A549 treated with GW870086 at 1 μM for 4 hours (cell line): ENCODE results near the gene KRTAP13-2. TPM values are rescaled to one million over a fixed set of nuclear protein-coding genes. Genes with fewer than 3 reads are reported as not detected.

Experiments
- total RNA-seq: library from RNA; stranded (reverse); fragments of 200-300 nt; extraction: Qiagen RNA extraction; gene quantifications from 5 replicates; pipeline ENCODE4 v1.2.3, GENCODE V29; 2022; ENCODE audit warnings: low read depth

Gene KRTAP13-2, protein sequence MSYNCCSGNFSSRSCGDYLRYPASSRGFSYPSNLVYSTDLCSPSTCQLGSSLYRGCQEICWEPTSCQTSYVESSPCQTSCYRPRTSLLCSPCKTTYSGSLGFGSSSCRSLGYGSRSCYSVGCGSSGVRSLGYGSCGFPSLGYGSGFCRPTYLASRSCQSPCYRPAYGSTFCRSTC
- total RNA-seq = not detected in 5 replicates

DNA sequence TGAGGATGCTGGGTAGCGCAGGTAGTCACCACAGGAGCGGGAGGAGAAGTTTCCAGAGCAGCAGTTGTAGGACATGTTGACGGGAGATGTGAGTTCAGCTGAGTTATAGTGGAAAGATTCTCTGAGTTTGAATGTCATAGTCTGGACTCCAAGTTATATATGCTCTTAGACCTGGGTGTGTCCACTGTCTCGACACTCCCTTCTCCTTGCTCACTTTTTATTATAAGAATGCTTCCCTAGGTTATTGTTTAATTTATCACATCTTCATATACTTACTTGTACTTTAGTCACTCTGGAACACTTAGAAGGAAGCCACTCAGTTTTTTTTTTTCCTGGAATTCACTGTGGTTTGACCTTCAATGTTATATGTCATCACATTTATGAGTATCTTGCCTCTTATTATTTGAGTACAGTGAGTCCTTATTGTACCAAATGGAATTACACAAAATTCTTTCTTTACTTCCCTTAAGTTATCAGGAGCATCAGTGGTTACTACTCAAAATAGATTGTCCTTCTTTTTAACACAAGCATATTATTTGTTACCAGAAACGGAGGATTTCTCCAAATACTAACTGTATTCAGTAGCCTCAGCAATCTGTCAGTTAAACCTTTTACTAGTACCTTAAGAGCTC, at the start of gene KRTAP13-2:
TSS of gene KRTAP13-2 (minus strand) at position 133 of the 632 bp plus-strand sequence. CDS start at position 75, 58 bp downstream.

DNA sequence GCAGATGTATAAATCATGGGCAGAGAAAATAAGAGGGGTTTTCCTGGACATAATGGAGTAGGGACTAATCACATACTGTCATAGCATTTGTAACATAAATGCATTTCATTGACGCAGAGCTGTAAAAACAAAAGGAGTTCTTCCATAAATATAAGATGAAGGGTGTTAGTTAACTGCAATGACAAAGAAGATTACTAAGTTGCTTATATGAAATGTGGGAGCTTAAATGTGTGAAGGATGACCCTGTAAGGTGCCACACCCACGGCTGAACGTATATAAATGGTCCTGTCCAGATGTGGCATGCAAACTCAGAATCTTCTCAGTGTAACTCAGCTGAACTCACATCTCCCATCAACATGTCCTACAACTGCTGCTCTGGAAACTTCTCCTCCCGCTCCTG, 23.7 kb upstream of the KRTAP13-2 start, which contains the start of gene KRTAP13-1:
TSS of gene KRTAP13-1 (plus strand) at position 301 of the 400 bp plus-strand sequence. CDS start at position 357, 56 bp downstream.

DNA sequence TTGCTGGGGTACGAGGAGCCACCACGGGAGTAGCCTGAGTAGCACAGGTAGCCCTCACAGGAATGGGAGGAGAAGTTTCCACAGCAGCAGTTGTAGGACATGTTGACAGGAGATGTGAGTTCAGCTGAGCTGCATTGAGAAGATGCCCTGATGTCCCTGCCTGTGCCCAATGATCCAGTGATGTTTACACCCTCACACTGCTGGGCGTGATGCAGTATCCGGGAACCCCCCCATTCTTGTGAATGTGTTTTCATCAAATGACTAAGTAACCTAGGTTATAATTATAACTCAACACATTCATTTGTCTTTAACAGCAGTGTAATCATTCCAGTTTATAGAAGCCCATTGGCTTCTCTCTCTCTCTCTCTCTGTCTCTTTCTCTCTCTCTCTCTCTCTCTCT, 23.6 kb downstream of the KRTAP13-2 start, which contains the start of gene KRTAP23-1:
TSS of gene KRTAP23-1 (minus strand) at position 101 of the 400 bp plus-strand sequence. CDS start at position 101, 0 bp downstream.

DNA sequence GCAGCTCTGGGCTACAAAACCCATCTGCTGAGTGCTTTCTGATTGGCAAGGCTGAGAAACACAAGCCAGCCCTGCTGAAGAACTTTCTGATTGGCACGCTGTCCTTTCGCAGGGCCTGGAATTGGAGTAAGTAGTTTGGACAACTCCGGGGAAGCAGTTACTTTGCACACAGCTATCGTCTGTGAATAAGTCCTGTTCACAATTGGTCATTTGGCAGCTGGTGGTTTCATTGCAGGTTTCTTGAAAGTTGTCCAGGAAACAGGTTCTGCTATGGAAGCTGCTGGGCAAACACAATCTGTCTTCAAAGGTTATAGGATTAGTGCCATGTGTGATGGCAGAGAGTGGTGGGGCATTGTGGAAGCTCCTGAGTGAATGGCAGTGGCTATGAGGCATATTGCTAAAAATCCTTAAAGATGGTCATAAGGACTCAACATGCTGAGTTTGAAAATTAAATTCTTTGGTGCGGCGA, 34.8 kb downstream of the KRTAP13-2 start, which contains the start of gene KRTAP27-1:
TSS of gene KRTAP27-1 (minus strand) at position 419 of the 469 bp plus-strand sequence. CDS start at position 393, 26 bp downstream.

Other genes with a start within 250 kb of the KRTAP13-2 start
- not detected in 5 replicates for gene CLDN17, start 205.5 kb downstream of the KRTAP13-2 start, total RNA-seq
- not detected in 5 replicates for gene CLDN8, start 156.2 kb downstream of the KRTAP13-2 start, total RNA-seq
- not detected in 5 replicates for gene KRTAP24-1, start 89.3 kb downstream of the KRTAP13-2 start, total RNA-seq
- not detected in 5 replicates for gene KRTAP25-1, start 82.8 kb downstream of the KRTAP13-2 start, total RNA-seq
- gene KRTAP26-1, start 52.0 kb downstream of the KRTAP13-2 start, total RNA-seq = not detected in 5 replicates
- gene KRTAP27-1, start 34.6 kb downstream of the KRTAP13-2 start, total RNA-seq = not detected in 5 replicates
- gene KRTAP23-1, start 23.7 kb downstream of the KRTAP13-2 start, total RNA-seq = not detected in 5 replicates
- not detected in 5 replicates for gene KRTAP13-1, start 23.8 kb upstream of the KRTAP13-2 start, total RNA-seq
- gene KRTAP13-3, start 53.7 kb upstream of the KRTAP13-2 start, total RNA-seq = not detected in 5 replicates
- gene KRTAP13-4, start 57.9 kb upstream of the KRTAP13-2 start, total RNA-seq = not detected in 5 replicates
- gene KRTAP15-1, start 68.0 kb upstream of the KRTAP13-2 start, total RNA-seq = not detected in 5 replicates
- gene KRTAP19-1, start 108.1 kb upstream of the KRTAP13-2 start, total RNA-seq = not detected in 5 replicates
- gene KRTAP19-2, start 115.2 kb upstream of the KRTAP13-2 start, total RNA-seq = not detected in 5 replicates
- not detected in 5 replicates for gene KRTAP19-3, start 119.7 kb upstream of the KRTAP13-2 start, total RNA-seq
- not detected in 5 replicates for gene KRTAP19-4, start 124.9 kb upstream of the KRTAP13-2 start, total RNA-seq
- gene KRTAP19-5, start 129.9 kb upstream of the KRTAP13-2 start, total RNA-seq = not detected in 5 replicates
- gene KRTAP19-6, start 169.6 kb upstream of the KRTAP13-2 start, total RNA-seq = not detected in 5 replicates
- gene KRTAP19-7, start 189.0 kb upstream of the KRTAP13-2 start, total RNA-seq = not detected in 5 replicates
- not detected in 5 replicates for gene KRTAP22-2, start 218.1 kb upstream of the KRTAP13-2 start, total RNA-seq
- not detected in 5 replicates for gene KRTAP6-3, start 220.2 kb upstream of the KRTAP13-2 start, total RNA-seq
- not detected in 5 replicates for gene KRTAP6-2, start 226.6 kb upstream of the KRTAP13-2 start, total RNA-seq
- gene KRTAP22-1, start 228.8 kb upstream of the KRTAP13-2 start, total RNA-seq = not detected in 5 replicates
- gene KRTAP6-1, start 241.7 kb upstream of the KRTAP13-2 start, total RNA-seq = not detected in 5 replicates
- gene KRTAP20-1, start 244.2 kb upstream of the KRTAP13-2 start, total RNA-seq = not detected in 5 replicates
- not detected in 5 replicates for gene KRTAP20-4, start 248.4 kb upstream of the KRTAP13-2 start, total RNA-seq